ENCODE results near the gene PCSK2. TPM values are rescaled to one million over a fixed set of nuclear protein-coding genes. Genes with fewer than 3 reads are reported as not detected.

The PCSK2 gene
- total RNA-seq, 1 donor: not detected

GRCh38 chr20:17515053-17515452 lies 288.2 kb downstream of the PCSK2 start:
- H3K4me1 ChIP-seq (ENCODE audit: insufficient read depth, low read length): no peaks in the 10 kb centered on the region
- H3K36me3 ChIP-seq (ENCODE audit: insufficient read depth, low read length): no peaks in the 10 kb centered on the region
- no peaks in the 10 kb centered on the region for H3K79me2 ChIP-seq (ENCODE audit: insufficient read depth, low read length)
- no peak for DNase-seq (ENCODE audit: insufficient read length, low spot score, missing footprints)
- H2AFZ ChIP-seq (ENCODE audit: low read length): no peak overlapping the region
- no peak overlapping the region for H3K4me3 ChIP-seq (ENCODE audit: insufficient read depth, low read length)
- no peak overlapping the region for H3K27ac ChIP-seq (ENCODE audit: low read depth, low read length)
- no peaks in the 10 kb centered on the region for H4K20me1 ChIP-seq (ENCODE audit: insufficient read depth, low read length)
- no peaks in the 10 kb centered on the region for H3K27me3 ChIP-seq (ENCODE audit: insufficient read depth, low read length)
- no peaks in the 10 kb centered on the region for H3K9me3 ChIP-seq (ENCODE audit: low read depth, low read length)
- TF ChIP-seq CTCF (IDR thresholded peaks at IDR 0.05; ENCODE audit: extremely low read depth, low read depth, low read length): no peak
- H3K4me2 ChIP-seq (ENCODE audit: insufficient read depth, low read length): no peak overlapping the region

GRCh38 chr20:17518339-17519052 lies 291.7 kb downstream of the PCSK2 start:
- Histone ChIP-seq H3K4me2 (ENCODE audit: insufficient read depth, low read length) (no peak overlapping the region), H4K20me1 (ENCODE audit: insufficient read depth, low read length) (no peaks in the 10 kb centered on the region), H2AFZ (ENCODE audit: low read length) (peak overlapping the region; percentile 20), H3K4me1 (ENCODE audit: insufficient read depth, low read length) (no peaks in the 10 kb centered on the region), H3K27ac (ENCODE audit: low read depth, low read length) (no peak overlapping the region), H3K27me3 (ENCODE audit: insufficient read depth, low read length) (no peaks in the 10 kb centered on the region), H3K79me2 (ENCODE audit: insufficient read depth, low read length) (no peaks in the 10 kb centered on the region), H3K9me3 (ENCODE audit: low read depth, low read length) (no peaks in the 10 kb centered on the region), H3K36me3 (ENCODE audit: insufficient read depth, low read length) (no peaks in the 10 kb centered on the region), H3K4me3 (ENCODE audit: insufficient read depth, low read length) (no peak overlapping the region)
- no peak for TF ChIP-seq CTCF (IDR thresholded peaks at IDR 0.05; ENCODE audit: extremely low read depth, low read depth, low read length)
- DNase-seq (ENCODE audit: insufficient read length, low spot score, missing footprints): peak; percentile 90

- Histone ChIP-seq H3K79me2 (ENCODE audit: insufficient read depth, low read length) (no peaks in the 10 kb centered on the region), H3K27ac (ENCODE audit: low read depth, low read length) (no peak overlapping the region), H4K20me1 (ENCODE audit: insufficient read depth, low read length) (no peaks in the 10 kb centered on the region), H3K4me1 (ENCODE audit: insufficient read depth, low read length) (no peaks in the 10 kb centered on the region), H3K27me3 (ENCODE audit: insufficient read depth, low read length) (no peaks in the 10 kb centered on the region), H3K4me2 (ENCODE audit: insufficient read depth, low read length) (no peak overlapping the region), H3K4me3 (ENCODE audit: insufficient read depth, low read length) (no peak overlapping the region), H3K36me3 (ENCODE audit: insufficient read depth, low read length) (no peaks in the 10 kb centered on the region), H3K9me3 (ENCODE audit: low read depth, low read length) (no peaks in the 10 kb centered on the region), H2AFZ (ENCODE audit: low read length) (no peak overlapping the region)
- no peak for TF ChIP-seq CTCF (IDR thresholded peaks at IDR 0.05; ENCODE audit: extremely low read depth, low read depth, low read length)
- no peak for DNase-seq (ENCODE audit: insufficient read length, low spot score, missing footprints)
Observed at GRCh38 chr20:17519606-17520285, 292.9 kb downstream of the PCSK2 start.

- Histone ChIP-seq H3K4me1 (ENCODE audit: insufficient read depth, low read length) (no peaks in the 10 kb centered on the region), H3K4me2 (ENCODE audit: insufficient read depth, low read length) (no peak overlapping the region), H3K9me3 (ENCODE audit: low read depth, low read length) (no peaks in the 10 kb centered on the region), H4K20me1 (ENCODE audit: insufficient read depth, low read length) (no peaks in the 10 kb centered on the region), H3K36me3 (ENCODE audit: insufficient read depth, low read length) (no peaks in the 10 kb centered on the region), H2AFZ (ENCODE audit: low read length) (peak overlapping the region; percentile 42), H3K4me3 (ENCODE audit: insufficient read depth, low read length) (no peak overlapping the region), H3K27me3 (ENCODE audit: insufficient read depth, low read length) (peaks cover 5% of the 10 kb centered on the region), H3K79me2 (ENCODE audit: insufficient read depth, low read length) (no peaks in the 10 kb centered on the region), H3K27ac (ENCODE audit: low read depth, low read length) (no peak overlapping the region)
- no peak for DNase-seq (ENCODE audit: insufficient read length, low spot score, missing footprints)
- no peak for TF ChIP-seq CTCF (IDR thresholded peaks at IDR 0.05; ENCODE audit: extremely low read depth, low read depth, low read length)
Observed at GRCh38 chr20:17520583-17520982, 293.7 kb downstream of the PCSK2 start.

Measured in osteoblast (primary cell).